Activated naive CD4-positive, alpha-beta T cell treated with anti-CD3 and anti-CD28 coated beads, Interleukin-2, amount 50 U/mL, for 16 hours (primary cell): ENCODE data around the gene SIRT1.
"Not testable (repeated sequence)": the region's sequence is repeated elsewhere in the genome, so short reads cannot be mapped to it uniquely, and the experiment has no call there.

Source experiments
- DNase-seq: peaks from one replicate; pipeline ENCODE4 v3.0.0-alpha.2; 2020

Gene SIRT1

DNA sequence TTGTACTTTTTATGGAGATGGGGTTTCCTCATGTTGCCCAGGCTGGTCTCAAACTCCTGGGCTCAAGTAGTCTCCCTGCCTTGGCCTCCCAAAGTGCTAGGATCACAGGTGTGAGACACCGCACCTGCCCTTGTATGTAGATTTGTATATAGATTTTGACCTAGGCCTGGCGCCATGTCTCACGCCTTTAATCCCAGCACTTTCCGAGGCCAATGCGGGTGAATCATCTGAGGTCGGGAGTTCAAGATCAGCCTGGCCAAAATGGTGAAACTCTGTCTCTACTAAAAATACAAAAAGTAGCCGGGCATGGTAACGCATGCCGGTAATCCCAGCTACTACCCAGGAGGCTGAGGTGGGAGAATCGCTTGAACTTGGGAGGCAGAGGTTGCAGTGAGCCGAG, 7.0 kb upstream of the SIRT1 start:
- DNase-seq = not testable (repeated sequence)

- no peak for DNase-seq
Observed at GRCh38 chr10:67878133-67878532, 6.3 kb upstream of the SIRT1 start.

GRCh38 chr10:67883710-67884312, 645 bp upstream of the SIRT1 start:
- no peak for DNase-seq

GRCh38 chr10:67884842-67885670, 600 bp downstream of the SIRT1 start:
- peak; percentile 77 for DNase-seq

DNA sequence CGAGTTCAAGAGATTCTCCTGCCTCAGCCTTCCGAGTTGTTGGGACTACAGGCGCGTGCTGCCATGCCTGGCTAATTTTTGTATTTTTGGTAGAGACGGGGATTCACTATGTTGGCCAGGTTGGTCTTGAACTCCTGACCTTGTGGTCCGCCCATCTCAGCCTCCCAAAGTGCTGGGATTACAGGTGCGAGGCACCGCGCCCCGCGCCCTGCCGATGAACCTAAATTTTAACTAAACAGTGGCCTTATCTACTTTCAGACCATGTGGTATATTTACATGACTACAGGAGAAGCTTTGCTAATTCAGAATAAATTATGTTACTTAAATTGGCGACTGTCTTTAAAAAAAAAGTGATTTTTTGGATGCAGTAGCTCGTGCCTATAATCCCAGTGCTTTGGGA, 9.2 kb downstream of the SIRT1 start:
- no peak for DNase-seq

DNA sequence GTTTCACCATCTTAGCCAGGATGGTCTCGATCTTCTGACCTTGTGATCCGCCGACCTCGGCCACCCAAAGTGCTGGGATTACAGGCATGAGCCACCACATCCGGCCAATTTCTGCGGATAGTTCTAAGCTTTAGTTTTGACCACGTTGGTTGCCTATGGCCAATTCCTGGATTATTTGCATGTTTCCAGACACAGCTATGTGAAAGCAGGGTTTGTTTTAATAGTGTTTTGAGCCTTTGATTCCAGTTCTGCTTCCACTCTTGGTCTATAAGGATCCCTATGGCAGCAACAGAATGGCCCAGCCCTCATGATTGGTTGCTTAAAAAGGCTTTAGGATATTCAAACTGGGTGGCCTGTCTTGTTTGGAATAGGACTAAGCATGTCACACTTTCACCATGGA, 19.1 kb downstream of the SIRT1 start:
- no peak for DNase-seq

DNA sequence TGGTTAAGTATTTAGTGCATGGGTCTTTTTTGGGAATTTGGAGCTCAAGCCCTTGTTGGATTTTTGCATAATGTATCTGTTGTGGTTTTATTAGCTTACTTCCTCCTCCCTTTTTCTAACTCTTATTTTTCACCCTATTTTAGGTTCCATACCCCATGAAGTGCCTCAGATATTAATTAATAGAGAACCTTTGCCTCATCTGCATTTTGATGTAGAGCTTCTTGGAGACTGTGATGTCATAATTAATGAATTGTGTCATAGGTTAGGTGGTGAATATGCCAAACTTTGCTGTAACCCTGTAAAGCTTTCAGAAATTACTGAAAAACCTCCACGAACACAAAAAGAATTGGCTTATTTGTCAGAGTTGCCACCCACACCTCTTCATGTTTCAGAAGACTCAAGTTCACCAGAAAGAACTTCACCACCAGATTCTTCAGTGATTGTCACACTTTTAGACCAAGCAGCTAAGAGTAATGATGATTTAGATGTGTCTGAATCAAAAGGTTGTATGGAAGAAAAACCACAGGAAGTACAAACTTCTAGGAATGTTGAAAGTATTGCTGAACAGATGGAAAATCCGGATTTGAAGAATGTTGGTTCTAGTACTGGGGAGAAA, 28.0 kb downstream of the SIRT1 start:
- DNase-seq = no peak

DNA sequence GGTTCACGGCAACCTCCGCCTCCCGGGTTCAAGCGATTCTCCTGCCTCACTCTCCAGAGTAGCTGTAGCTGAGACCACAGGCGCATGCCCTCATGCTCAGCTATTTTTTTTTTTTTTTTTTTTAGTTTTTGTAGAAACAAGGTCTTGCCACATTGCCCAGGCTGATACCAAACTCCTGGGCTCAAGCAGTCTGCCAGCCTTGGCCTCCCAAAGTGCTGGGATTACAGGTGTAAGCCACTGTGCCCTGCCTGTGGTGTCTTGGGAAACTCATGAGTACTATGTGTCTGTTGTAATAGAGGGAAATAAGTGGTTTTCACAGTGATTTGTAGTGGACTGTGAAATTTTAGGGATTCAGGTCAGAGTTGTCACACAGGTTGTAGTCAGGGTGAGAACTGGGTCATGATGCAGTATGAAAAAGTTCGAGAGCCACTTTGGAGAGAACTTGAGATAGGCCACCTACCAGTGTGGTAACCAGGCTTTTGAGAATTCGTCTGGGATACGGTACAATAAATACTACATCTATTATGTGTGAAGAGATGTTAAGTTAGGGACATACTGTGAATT, 30.4 kb downstream of the SIRT1 start:
- DNase-seq = no peak

DNA sequence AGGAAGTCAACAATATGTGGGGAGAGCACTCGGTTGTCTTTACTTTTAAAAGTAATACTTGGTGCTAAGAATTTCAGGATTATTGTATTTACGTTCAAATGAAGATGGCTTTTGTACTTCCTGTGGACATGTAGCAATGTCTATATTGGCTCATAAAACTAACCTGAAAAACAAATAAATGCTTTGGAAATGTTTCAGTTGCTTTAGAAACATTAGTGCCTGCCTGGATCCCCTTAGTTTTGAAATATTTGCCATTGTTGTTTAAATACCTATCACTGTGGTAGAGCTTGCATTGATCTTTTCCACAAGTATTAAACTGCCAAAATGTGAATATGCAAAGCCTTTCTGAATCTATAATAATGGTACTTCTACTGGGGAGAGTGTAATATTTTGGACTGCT, 32.7 kb downstream of the SIRT1 start:
- no peak for DNase-seq

- no peak for DNase-seq
Observed at GRCh38 chr10:67917679-67918078, 33.2 kb downstream of the SIRT1 start.

DNA sequence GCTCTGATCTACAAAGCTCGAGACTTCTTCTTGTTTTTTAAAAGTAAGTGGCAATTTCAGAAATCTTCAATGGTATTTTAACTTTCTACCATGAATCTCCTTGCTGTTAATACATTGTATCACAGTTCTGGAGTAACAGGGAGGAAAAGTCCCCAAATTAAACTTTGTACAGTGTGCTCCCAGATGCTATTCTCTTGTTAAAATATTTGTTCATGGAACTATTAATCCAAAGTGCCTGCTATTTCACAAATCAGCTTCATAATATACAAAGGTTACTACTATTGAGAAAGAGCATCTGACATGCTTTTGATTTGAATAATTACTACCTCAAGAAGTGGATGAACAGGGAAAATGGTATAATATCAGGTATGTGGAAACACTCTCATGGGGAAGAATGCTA, 36.6 kb downstream of the SIRT1 start:
- no peak for DNase-seq

DNA sequence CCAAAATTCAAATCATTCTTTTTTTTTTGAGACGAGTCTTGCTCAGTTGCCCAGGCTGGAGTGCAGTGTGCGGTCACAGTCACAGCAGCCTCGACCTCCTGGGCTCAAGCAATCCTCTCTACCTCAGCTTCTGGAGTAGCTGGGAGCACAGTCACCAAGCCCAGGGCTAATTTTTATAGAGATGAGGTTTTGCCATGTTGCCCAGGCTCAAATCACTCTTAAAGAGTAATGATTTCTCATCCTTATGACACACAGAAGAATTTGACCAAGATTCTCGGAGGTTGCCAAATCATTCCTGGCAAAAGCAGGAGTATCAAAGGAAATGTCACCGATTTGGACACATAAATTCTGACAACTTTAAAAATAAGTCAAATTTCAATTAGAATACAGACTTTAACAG, 39.1 kb downstream of the SIRT1 start:
- DNase-seq = no peak

GRCh38 chr10:67924136-67924535, 39.7 kb downstream of the SIRT1 start:
- DNase-seq = no peak

DNA sequence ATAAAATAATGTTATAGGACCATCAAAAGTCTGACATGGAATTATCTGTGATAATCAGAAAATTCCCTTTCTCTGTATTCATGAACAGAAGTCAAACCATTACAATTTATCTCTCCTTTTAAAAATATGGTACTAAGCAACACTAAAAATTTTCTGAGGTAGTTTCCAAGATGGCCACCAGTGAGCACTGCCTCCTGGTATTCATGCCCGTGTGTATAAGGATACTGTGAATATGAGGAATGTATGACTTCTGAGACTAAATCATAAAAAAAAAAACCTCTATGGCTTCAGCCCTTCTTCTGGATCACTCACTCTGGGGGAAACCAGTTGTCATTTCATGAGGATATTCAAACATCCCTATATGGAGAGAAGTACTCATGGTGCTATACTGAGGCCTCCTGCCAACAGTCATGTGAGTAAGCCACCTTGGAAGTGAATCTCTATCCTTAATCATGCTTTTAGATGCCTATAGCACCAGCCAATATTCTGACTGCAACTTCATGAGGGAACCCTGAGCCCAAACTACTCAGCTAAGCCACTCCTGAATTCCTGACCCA, 41.1 kb downstream of the SIRT1 start:
- no peak for DNase-seq

DNA sequence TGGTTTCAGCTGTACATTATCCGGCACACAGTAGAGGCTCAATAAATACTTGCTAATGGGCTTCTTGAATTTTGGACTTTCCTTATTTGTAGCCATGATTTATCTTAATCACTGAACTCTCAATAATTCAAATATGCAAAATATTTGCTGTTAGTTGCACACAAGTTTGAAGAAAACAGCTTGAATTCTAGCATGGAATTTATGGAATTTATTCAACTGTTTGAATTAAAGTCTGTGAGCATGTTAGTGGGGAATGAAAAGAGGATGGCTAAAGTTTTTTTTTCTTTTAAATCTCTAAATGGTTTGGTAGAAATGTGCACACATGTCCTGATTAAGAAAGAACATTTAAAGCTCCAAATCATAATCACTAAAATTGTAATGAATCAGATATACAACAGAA, 42.5 kb downstream of the SIRT1 start:
- no peak for DNase-seq

GRCh38 chr10:67933199-67933598, 48.7 kb downstream of the SIRT1 start:
- DNase-seq = no peak

DNA sequence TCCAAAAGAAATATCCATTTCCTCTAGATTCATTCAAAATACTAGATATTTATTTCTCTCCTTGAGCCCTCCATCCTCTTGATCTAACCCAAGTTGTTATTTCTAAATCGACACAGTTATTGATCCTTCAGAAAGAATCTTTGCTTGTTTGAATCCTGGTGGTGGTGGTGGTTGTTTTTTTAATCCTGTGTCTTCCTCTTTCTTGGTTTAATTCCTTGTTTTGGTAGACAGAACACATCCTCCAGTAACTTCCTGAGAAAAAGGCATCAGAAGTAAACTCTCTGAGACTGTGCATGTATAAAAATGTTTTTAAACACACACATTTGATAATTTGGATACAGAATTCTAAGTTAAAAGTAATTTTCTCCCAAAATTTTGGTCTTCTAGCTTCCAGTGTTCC, 49.9 kb downstream of the SIRT1 start:
- DNase-seq = no peak

GRCh38 chr10:67935223-67935622, 50.8 kb downstream of the SIRT1 start:
- DNase-seq = no peak

GRCh38 chr10:67936416-67936815, 52.0 kb downstream of the SIRT1 start:
- DNase-seq = no peak

DNA sequence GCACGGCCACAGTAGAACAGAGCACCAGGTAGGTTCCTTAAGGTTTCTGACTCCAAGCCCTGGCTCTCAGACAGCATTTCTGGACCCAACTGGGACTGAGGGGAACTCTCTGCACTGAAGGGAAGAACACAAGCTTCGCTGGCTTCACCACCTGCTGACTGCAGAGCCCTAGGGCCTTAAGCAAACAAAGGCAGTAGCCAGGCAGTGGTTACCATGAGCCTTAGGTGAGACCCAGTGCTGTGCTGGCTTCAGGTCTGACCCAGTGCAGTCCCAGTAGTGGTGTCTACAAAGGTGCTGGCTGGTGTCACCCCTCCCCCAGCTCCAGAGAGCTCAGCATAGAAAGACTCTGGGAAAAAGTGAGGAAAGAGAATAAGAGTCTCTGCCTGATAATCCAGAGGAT, 59.5 kb downstream of the SIRT1 start:
- no peak for DNase-seq

DNA sequence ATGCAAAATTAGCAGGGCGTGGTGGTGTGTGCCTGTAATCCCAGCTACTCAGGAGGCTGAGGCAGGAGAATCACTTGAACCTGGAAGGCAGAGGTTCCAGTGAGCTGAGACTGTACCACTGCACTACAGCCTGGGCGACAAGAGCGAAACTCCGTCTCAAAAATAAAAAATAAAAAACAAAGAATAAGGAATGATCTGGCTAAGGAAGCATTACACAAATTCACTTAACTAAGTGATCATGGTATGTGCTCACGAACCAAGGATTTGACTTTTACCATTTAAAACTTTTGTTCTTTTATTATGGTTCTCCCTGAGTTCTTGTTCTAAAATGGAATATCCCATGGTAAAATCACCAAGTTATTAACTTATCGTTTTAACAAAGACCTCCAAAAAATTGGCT, 71.2 kb downstream of the SIRT1 start:
- no peak for DNase-seq

GRCh38 chr10:67959839-67960476, 75.5 kb downstream of the SIRT1 start:
- no peak for DNase-seq

GRCh38 chr10:67965456-67965855, 81.0 kb downstream of the SIRT1 start:
- DNase-seq = no peak
